Measurements from ENCODE around the gene PPIL6. TPM values are rescaled to one million over a fixed set of nuclear protein-coding genes. Genes with fewer than 3 reads are reported as not detected.

The PPIL6 gene
- total RNA-seq, 1 experiment from 2014 or later, result 3.9 TPM

DNA sequence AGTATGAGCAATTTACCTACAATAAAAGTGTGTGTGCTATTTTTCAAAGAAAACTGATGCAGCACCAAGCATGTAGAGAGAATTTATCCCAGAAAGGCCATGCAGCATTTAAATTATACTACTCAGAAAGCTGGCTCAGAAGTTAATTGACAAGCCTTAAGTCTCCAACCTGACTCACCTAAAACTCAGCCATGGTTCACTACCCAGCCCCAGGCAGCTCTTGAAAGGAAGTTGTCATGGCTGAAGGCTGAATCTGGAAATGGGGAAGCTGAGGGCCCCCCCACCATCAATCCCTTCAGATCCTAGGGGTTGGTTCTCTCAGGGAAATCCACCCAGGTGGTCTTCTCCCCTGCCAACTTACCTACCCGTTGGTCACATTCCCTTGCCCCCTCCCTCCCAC, 19.7 kb downstream of the PPIL6 start:
- BruUV-seq (replicated peaks), result no TSS peak
- TF ChIP-seq, protein P1, sequence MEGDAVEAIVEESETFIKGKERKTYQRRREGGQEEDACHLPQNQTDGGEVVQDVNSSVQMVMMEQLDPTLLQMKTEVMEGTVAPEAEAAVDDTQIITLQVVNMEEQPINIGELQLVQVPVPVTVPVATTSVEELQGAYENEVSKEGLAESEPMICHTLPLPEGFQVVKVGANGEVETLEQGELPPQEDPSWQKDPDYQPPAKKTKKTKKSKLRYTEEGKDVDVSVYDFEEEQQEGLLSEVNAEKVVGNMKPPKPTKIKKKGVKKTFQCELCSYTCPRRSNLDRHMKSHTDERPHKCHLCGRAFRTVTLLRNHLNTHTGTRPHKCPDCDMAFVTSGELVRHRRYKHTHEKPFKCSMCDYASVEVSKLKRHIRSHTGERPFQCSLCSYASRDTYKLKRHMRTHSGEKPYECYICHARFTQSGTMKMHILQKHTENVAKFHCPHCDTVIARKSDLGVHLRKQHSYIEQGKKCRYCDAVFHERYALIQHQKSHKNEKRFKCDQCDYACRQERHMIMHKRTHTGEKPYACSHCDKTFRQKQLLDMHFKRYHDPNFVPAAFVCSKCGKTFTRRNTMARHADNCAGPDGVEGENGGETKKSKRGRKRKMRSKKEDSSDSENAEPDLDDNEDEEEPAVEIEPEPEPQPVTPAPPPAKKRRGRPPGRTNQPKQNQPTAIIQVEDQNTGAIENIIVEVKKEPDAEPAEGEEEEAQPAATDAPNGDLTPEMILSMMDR (IDR thresholded peaks at IDR 0.05; ENCODE audit: unreplicated experiment), result no peak
- ChIA-PET CTCF (interaction anchor here (0.5 kb wide), 1 partner anchor 1456 kb away, joined by 3 read pairs; no protein-coding TSS in a partner anchor), POLR2A (interaction anchor here (0.9 kb wide), 1 partner anchor 19 kb away, joined by 3 read pairs; no protein-coding TSS in a partner anchor)
- Mint-ChIP-seq H3K4me3 (ENCODE audit: unreplicated experiment) (no peak overlapping the region), H3K27ac (ENCODE audit: low read depth, unreplicated experiment) (no peak overlapping the region), H3K27me3 (ENCODE audit: insufficient read depth, unreplicated experiment) (no peaks in the 10 kb centered on the region), H3K36me3 (ENCODE audit: insufficient read depth, unreplicated experiment) (no peaks in the 10 kb centered on the region), H3K9me3 (ENCODE audit: unreplicated experiment) (no peaks in the 10 kb centered on the region), H3K4me1 (ENCODE audit: insufficient read depth, unreplicated experiment) (peaks cover 6% of the 10 kb centered on the region)
- intact Hi-C loops (cut with micrococcal nuclease), result no loop called here
- DNase-seq (ENCODE audit: unreplicated experiment), result no peak

DNA sequence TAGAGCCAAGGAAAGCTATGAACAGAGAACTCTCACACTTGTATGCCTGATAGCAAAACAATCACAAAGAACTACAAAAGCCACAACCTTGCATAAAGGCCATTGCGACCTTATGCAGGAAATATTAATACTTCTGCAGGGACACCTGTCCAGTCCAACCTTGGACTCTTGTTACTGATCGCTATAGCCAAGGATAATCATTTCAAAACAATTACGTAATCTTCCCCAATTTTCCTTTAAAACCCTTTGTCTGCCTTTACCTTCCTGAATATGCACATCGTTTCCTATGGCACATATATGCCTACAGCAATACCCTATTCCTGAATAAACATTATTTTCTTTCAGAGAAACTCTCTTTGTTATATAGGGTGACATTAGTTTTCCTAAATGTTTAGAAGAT, 22.8 kb downstream of the PPIL6 start:
- Mint-ChIP-seq H3K9me3 (ENCODE audit: unreplicated experiment) (no peaks in the 10 kb centered on the region), H3K27ac (ENCODE audit: low read depth, unreplicated experiment) (no peak overlapping the region), H3K27me3 (ENCODE audit: insufficient read depth, unreplicated experiment) (no peaks in the 10 kb centered on the region), H3K4me1 (ENCODE audit: insufficient read depth, unreplicated experiment) (no peaks in the 10 kb centered on the region), H3K4me3 (ENCODE audit: unreplicated experiment) (no peak overlapping the region), H3K36me3 (ENCODE audit: insufficient read depth, unreplicated experiment) (no peaks in the 10 kb centered on the region)
- ChIA-PET POLR2A (interaction anchor here (0.8 kb wide), 1 partner anchor 22 kb away, joined by 3 read pairs; the partner anchor contains the start of gene PPIL6), CTCF (no interaction called here)
- TF ChIP-seq, protein P1 (IDR thresholded peaks at IDR 0.05; ENCODE audit: unreplicated experiment), result no peak
- no peak for DNase-seq (ENCODE audit: unreplicated experiment)
- BruUV-seq (replicated peaks), result no TSS peak
- intact Hi-C loops (cut with micrococcal nuclease), result no loop called here

DNA sequence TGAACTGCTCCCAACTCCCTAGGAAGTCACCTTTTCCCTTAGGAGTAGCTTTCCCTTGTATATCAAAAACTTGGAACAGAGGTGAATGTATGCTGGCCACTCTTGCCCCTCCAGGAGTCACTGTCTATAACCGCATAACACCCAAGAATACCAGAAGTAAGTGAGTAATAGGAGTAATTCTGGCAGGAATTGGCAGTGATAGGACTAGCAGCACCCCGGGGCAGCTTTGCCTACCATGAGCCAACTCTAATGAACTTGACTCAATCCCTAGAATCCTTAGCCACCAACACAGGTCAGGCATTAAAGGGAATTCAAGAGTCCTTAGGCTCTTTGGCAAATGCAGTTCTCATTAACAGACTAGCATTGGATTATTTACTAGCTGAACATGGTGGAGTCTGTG, 29.4 kb downstream of the PPIL6 start:
- no peaks in the 10 kb centered on the region for H3K9me3 Mint-ChIP-seq (ENCODE audit: unreplicated experiment)
- no TSS peak for BruUV-seq (replicated peaks)
- H3K4me3 Mint-ChIP-seq (ENCODE audit: unreplicated experiment), result no peak overlapping the region
- H3K4me1 Mint-ChIP-seq (ENCODE audit: insufficient read depth, unreplicated experiment), result peaks cover 6% of the 10 kb centered on the region
- ChIA-PET POLR2A (interaction anchor here (0.6 to 1.8 kb wide), 3 partner anchors 28 to 206 kb away, joined by 3 to 5 read pairs (median 4); partner anchors contain the start of gene CD164), CTCF (interaction anchor here (0.8 to 2.0 kb wide), 5 partner anchors 10 to 979 kb away, joined by 3 to 5 read pairs (median 3); no protein-coding TSS in a partner anchor)
- H3K36me3 Mint-ChIP-seq (ENCODE audit: insufficient read depth, unreplicated experiment), result no peaks in the 10 kb centered on the region
- intact Hi-C loops (cut with micrococcal nuclease), result no loop called here
- DNase-seq (ENCODE audit: unreplicated experiment), result peak; percentile 61
- H3K27ac Mint-ChIP-seq (ENCODE audit: low read depth, unreplicated experiment), result no peak overlapping the region
- TF ChIP-seq, protein P1 (IDR thresholded peaks at IDR 0.05; ENCODE audit: unreplicated experiment), result no peak
- H3K27me3 Mint-ChIP-seq (ENCODE audit: insufficient read depth, unreplicated experiment), result no peaks in the 10 kb centered on the region

DNA sequence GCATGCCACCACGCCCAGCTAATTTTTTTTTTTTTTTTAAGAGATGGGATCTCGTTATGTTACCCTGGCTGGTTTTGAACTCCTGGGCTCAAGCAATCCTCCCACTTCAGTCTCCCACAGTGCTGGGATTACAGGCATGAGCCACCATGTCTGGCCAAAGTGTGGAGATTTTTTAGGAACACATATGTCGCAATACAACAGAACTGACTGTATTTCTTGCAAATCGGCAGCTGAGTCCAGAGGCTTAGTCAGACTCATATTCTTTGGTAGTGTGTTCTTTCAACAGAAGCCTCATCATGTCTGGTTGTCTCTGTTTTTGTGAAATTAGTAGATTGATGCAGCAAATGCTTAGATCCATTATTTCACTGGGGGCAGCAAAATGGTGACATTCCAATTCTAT, 34.2 kb downstream of the PPIL6 start:
- Mint-ChIP-seq H3K9me3 (ENCODE audit: unreplicated experiment) (no peaks in the 10 kb centered on the region), H3K36me3 (ENCODE audit: insufficient read depth, unreplicated experiment) (no peaks in the 10 kb centered on the region), H3K4me3 (ENCODE audit: unreplicated experiment) (no peak overlapping the region), H3K4me1 (ENCODE audit: insufficient read depth, unreplicated experiment) (peaks cover 6% of the 10 kb centered on the region), H3K27me3 (ENCODE audit: insufficient read depth, unreplicated experiment) (no peaks in the 10 kb centered on the region), H3K27ac (ENCODE audit: low read depth, unreplicated experiment) (no peak overlapping the region)
- CTCF ChIA-PET, result interaction anchor here (1.0 to 1.5 kb wide), 2 partner anchors 14 to 23 kb away, joined by 3 to 6 read pairs; partner anchors contain the start of gene CD164
- POLR2A ChIA-PET, result interaction anchor here (0.7 to 2.0 kb wide), 4 partner anchors 21 to 216 kb away, joined by 3 to 5 read pairs (median 4); no protein-coding TSS in a partner anchor
- intact Hi-C loops (cut with micrococcal nuclease), result no loop called here
- BruUV-seq (replicated peaks), result no TSS peak
- TF ChIP-seq, protein P1 (IDR thresholded peaks at IDR 0.05; ENCODE audit: unreplicated experiment), result no peak
- DNase-seq (ENCODE audit: unreplicated experiment), result peak; percentile 78

All from MCF 10A (cell line).